HCT116 (cell line): ENCODE measurements around the gene KIAA1143.

ENCODE experiments used
- CEBPB ChIP-seq: IDR thresholded peaks from 2 replicates; pipeline ENCODE4 v1.6.1; 2012; ENCODE audit warnings: low read depth
- CTCF ChIP-seq, 3 experiments: fragments of 200-600 bp in 1 of 3; sonication (generic) in 1 of 3; IDR thresholded peaks in 2 of 3; conservative IDR thresholded peaks in 1 of 3; 2 replicates each; pipeline ENCODE4 v1.5.1; 2012 to 2017; ENCODE audit warnings: low read depth in 2 of 3, low read length in 2 of 3, antibody characterized with exemption in 1 of 3, borderline replicate concordance in 1 of 3, control low read depth in 1 of 3, mild to moderate bottlenecking in 1 of 3, mixed read lengths in 1 of 3, mixed run types in 1 of 3, moderate library complexity in 1 of 3; ENCODE audit not compliant: insufficient read depth in 1 of 3
- EZH2 ChIP-seq: fragments of 200-600 bp; sonication (generic); IDR thresholded peaks from 2 replicates; pipeline ENCODE4 v1.6.1; 2017; ENCODE audit warnings: antibody characterized with exemption, mixed run types
- EZH2phosphoT487 ChIP-seq: fragments of 200-600 bp; IDR thresholded peaks from 2 replicates; pipeline ENCODE4 v1.6.1; 2018; ENCODE audit warnings: antibody characterized with exemption, borderline replicate concordance
- JUND ChIP-seq: IDR thresholded peaks from 2 replicates; pipeline ENCODE4 v1.6.1; 2012
- MAX ChIP-seq: IDR thresholded peaks from 2 replicates; pipeline ENCODE4 v1.6.1; 2012
- POLR2A ChIP-seq: IDR thresholded peaks from 2 replicates; pipeline ENCODE4 v1.7.0; 2011; ENCODE audit warnings: borderline replicate concordance; ENCODE audit not compliant: insufficient read depth, insufficient read length; ENCODE audit errors: extremely low read depth
- POLR2AphosphoS5 ChIP-seq: IDR thresholded peaks from 2 replicates; pipeline ENCODE4 v1.6.1; 2011; ENCODE audit warnings: mild to moderate bottlenecking, low read depth, low read length, moderate library complexity
- SIN3A ChIP-seq: IDR thresholded peaks from 2 replicates; pipeline ENCODE4 v1.6.1; 2012; ENCODE audit warnings: low read depth
- SP1 ChIP-seq: IDR thresholded peaks from 2 replicates; pipeline ENCODE4 v1.6.1; 2012; ENCODE audit warnings: low read depth
- SRF ChIP-seq: IDR thresholded peaks from 2 replicates; pipeline ENCODE4 v1.6.1; 2012; ENCODE audit warnings: low read depth
- YY1 ChIP-seq: IDR thresholded peaks from 2 replicates; pipeline ENCODE4 v1.6.1; 2011; ENCODE audit warnings: low read length, low read depth, moderate library complexity, mild to moderate bottlenecking; ENCODE audit not compliant: insufficient replicate concordance; ENCODE audit errors: extremely low read depth
- ZNF274 ChIP-seq: fragments of 200-500 bp; sonication (Bioruptor generic); IDR thresholded peaks from 2 replicates; pipeline ENCODE4 v1.6.1; 2014; ENCODE audit warnings: mild to moderate bottlenecking, low read depth, low read length, inconsistent platforms
- TF ChIP-seq, protein P1 (sequence below): IDR thresholded peaks from 2 replicates; pipeline ENCODE4 v1.6.1; 2012; ENCODE audit warnings: low read depth

DNA sequence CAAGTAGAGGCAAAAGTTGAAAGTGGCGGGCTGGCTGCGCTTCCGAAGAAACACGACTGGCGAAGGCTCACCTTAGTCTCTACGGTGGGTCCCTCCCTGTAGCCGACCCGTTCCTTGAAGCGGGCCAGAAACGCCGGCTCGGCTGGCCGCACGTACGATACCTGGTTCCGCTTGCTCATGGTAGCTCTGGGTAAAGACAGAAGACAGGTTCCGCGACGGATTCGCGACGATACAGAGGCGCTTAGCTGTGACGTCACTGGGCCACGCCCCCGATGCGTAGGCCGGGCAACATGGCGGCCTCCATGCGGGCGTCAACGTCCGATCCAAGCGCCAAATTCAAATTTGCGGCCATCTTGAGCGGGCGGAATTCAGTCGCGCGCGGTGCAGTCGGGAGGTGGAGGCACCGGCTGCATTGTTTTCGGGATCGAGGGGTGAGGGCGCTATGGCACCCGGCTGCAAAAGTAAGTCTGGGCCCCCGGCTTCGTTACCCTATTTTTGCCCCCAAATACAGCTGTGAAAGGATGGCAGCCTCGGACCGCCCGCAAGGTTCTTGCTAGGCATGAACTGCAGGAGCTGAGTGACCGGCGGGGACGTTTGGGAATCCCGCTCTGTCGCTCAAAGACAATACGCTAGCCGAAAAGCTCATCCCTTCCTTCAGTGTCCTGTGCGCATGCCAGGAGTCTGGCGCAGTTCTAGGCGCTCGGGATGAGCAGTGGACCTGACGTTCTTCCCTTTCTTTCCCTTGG, at the start of gene KIAA1143, which contains the start of gene KIF15:
- TF ChIP-seq CTCF (IDR thresholded peaks at IDR 0.05 in 2 of 3, conservative IDR thresholded peaks at IDR 0.05 in 1 of 3; ENCODE audit: borderline replicate concordance in 1 of 3, insufficient read depth in 1 of 3, low read depth in 2 of 3, low read length in 2 of 3): no peak
- no peak for TF ChIP-seq ZNF274
- TF ChIP-seq EZH2: no peak
- TF ChIP-seq MAX: peak; percentile 98
- TF ChIP-seq CEBPB: no peak
- peak; percentile 95 for TF ChIP-seq SP1
- TF ChIP-seq POLR2A: peak; percentile 13
- TF ChIP-seq POLR2AphosphoS5: peak; percentile 69
- TF ChIP-seq YY1: peak; percentile 100
- no peak for TF ChIP-seq EZH2phosphoT487
- peak; percentile 94 for TF ChIP-seq SRF
- peak; percentile 99 for TF ChIP-seq SIN3A
- TF ChIP-seq, protein P1, sequence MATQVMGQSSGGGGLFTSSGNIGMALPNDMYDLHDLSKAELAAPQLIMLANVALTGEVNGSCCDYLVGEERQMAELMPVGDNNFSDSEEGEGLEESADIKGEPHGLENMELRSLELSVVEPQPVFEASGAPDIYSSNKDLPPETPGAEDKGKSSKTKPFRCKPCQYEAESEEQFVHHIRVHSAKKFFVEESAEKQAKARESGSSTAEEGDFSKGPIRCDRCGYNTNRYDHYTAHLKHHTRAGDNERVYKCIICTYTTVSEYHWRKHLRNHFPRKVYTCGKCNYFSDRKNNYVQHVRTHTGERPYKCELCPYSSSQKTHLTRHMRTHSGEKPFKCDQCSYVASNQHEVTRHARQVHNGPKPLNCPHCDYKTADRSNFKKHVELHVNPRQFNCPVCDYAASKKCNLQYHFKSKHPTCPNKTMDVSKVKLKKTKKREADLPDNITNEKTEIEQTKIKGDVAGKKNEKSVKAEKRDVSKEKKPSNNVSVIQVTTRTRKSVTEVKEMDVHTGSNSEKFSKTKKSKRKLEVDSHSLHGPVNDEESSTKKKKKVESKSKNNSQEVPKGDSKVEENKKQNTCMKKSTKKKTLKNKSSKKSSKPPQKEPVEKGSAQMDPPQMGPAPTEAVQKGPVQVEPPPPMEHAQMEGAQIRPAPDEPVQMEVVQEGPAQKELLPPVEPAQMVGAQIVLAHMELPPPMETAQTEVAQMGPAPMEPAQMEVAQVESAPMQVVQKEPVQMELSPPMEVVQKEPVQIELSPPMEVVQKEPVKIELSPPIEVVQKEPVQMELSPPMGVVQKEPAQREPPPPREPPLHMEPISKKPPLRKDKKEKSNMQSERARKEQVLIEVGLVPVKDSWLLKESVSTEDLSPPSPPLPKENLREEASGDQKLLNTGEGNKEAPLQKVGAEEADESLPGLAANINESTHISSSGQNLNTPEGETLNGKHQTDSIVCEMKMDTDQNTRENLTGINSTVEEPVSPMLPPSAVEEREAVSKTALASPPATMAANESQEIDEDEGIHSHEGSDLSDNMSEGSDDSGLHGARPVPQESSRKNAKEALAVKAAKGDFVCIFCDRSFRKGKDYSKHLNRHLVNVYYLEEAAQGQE: no peak
- no peak for TF ChIP-seq JUND
